ENCODE results near the gene DLX6. TPM values are rescaled to one million over a fixed set of nuclear protein-coding genes. Genes with fewer than 3 reads are reported as not detected.
A peak's percentile ranks its signal among the peaks of the same experiment; 100 is the strongest.

Gene DLX6
- 0.38 and 1.00 TPM in 2 replicates for total RNA-seq
- long read RNA-seq = 0 reads

GRCh38 chr7:97005183-97006054, at the start of gene DLX6:
TSS of gene DLX6 (plus strand) at chr7:97005553. CDS start at chr7:97005978, 425 bp downstream.
- H3K36me3 Mint-ChIP-seq (ENCODE audit: insufficient read depth) = no peaks in the 10 kb centered on the region
- peaks cover 89% of the 10 kb centered on the region for H3K27me3 Mint-ChIP-seq
- H3K27ac Mint-ChIP-seq = peak within 1 kb of the TSS; percentile 52
- H3K4me1 Mint-ChIP-seq (ENCODE audit: low read depth) = peaks cover 3% of the 10 kb centered on the region
- H3K4me3 Mint-ChIP-seq (ENCODE audit: low read depth) = peak within 1 kb of the TSS; percentile 72
- no peak for TF ChIP-seq CTCF (IDR thresholded peaks at IDR 0.05; ENCODE audit: unreplicated experiment)
- no peak for DNase-seq (ENCODE audit: low spot score, unreplicated experiment)
- no peaks in the 10 kb centered on the region for H3K9me3 Mint-ChIP-seq (ENCODE audit: low read depth)

GRCh38 chr7:96959135-96959534, 46.2 kb upstream of the DLX6 start:
- no peak for TF ChIP-seq CTCF (IDR thresholded peaks at IDR 0.05; ENCODE audit: unreplicated experiment)
- H3K4me1 Mint-ChIP-seq (ENCODE audit: low read depth) = no peaks in the 10 kb centered on the region
- no peaks in the 10 kb centered on the region for H3K9me3 Mint-ChIP-seq (ENCODE audit: low read depth)
- H3K27ac Mint-ChIP-seq = no peak overlapping the region
- H3K36me3 Mint-ChIP-seq (ENCODE audit: insufficient read depth) = no peaks in the 10 kb centered on the region
- peaks cover 32% of the 10 kb centered on the region for H3K27me3 Mint-ChIP-seq
- no peak overlapping the region for H3K4me3 Mint-ChIP-seq (ENCODE audit: low read depth)
- no peak for DNase-seq (ENCODE audit: low spot score, unreplicated experiment)

GRCh38 chr7:96962221-96962885, 43.0 kb upstream of the DLX6 start:
- no peak for TF ChIP-seq CTCF (IDR thresholded peaks at IDR 0.05; ENCODE audit: unreplicated experiment)
- Mint-ChIP-seq H3K4me3 (ENCODE audit: low read depth) (no peak overlapping the region), H3K27me3 (peaks cover 40% of the 10 kb centered on the region), H3K4me1 (ENCODE audit: low read depth) (no peaks in the 10 kb centered on the region), H3K27ac (no peak overlapping the region), H3K36me3 (ENCODE audit: insufficient read depth) (no peaks in the 10 kb centered on the region), H3K9me3 (ENCODE audit: low read depth) (no peaks in the 10 kb centered on the region)
- DNase-seq (ENCODE audit: low spot score, unreplicated experiment) = no peak

- TF ChIP-seq CTCF (IDR thresholded peaks at IDR 0.05; ENCODE audit: unreplicated experiment) = no peak
- peaks cover 33% of the 10 kb centered on the region for H3K27me3 Mint-ChIP-seq
- no peaks in the 10 kb centered on the region for H3K36me3 Mint-ChIP-seq (ENCODE audit: insufficient read depth)
- H3K27ac Mint-ChIP-seq = no peak overlapping the region
- no peak for DNase-seq (ENCODE audit: low spot score, unreplicated experiment)
- H3K4me3 Mint-ChIP-seq (ENCODE audit: low read depth) = no peak overlapping the region
- no peaks in the 10 kb centered on the region for H3K9me3 Mint-ChIP-seq (ENCODE audit: low read depth)
- H3K4me1 Mint-ChIP-seq (ENCODE audit: low read depth) = no peaks in the 10 kb centered on the region
These were observed 36.4 kb upstream of the DLX6 start for GRCh38 chr7:96968981-96969380.

GRCh38 chr7:96970739-96971138, 34.6 kb upstream of the DLX6 start:
- Mint-ChIP-seq H3K27me3 (peaks cover 35% of the 10 kb centered on the region), H3K4me3 (ENCODE audit: low read depth) (no peak overlapping the region), H3K4me1 (ENCODE audit: low read depth) (no peaks in the 10 kb centered on the region), H3K27ac (no peak overlapping the region), H3K36me3 (ENCODE audit: insufficient read depth) (no peaks in the 10 kb centered on the region), H3K9me3 (ENCODE audit: low read depth) (no peaks in the 10 kb centered on the region)
- no peak for DNase-seq (ENCODE audit: low spot score, unreplicated experiment)
- TF ChIP-seq CTCF (IDR thresholded peaks at IDR 0.05; ENCODE audit: unreplicated experiment) = no peak

Data from progenitor cell of endocrine pancreas (in vitro differentiated cells).